ENCODE results near the gene KSR1. TPM values are rescaled to one million over a fixed set of nuclear protein-coding genes. Genes with fewer than 3 reads are reported as not detected.

The KSR1 gene
- total and polyA plus RNA-seq, 2 experiments from 2014 or later, result 7.8 to 53.2 TPM

DNA sequence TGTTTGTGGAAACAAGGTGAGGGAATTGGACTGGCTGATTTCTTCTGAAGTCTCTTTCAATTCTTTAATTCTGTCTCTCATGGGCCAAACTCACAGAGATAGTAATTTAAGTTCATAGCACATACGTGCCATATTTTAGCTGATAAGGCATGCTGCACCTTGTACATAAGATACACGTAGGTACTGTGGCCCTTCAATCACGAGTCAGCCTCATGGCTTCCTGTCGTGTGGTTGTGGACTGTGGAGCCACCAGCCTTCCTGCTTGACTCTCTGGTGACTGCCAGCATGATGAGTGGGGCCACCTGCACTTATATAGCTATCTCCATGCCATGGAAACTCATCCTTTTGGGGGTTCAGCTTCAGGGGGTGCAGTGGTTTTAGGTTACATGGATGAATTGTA is 25.1 kb downstream of the KSR1 start:
- Histone ChIP-seq H3F3A (replicated peaks; ENCODE audit: low read depth) (0 out of 2 replicates have a peak, but pooled peaks cover 5% of the 10 kb centered on the region), H3K27me3 (ENCODE audit: insufficient read depth) (no peaks in the 10 kb centered on the region), H3K4me3 (no peak overlapping the region), H3K36me3 (ENCODE audit: insufficient read depth) (no peaks in the 10 kb centered on the region), H3K4me2 (no peak overlapping the region), H3K27ac (ENCODE audit: low read depth) (no peak overlapping the region), H4K20me1 (replicated peaks; ENCODE audit: insufficient read depth) (peaks cover 3% of the 10 kb centered on the region; the same call in 1 of the 2 replicates), H3K79me2 (replicated peaks; ENCODE audit: insufficient read depth) (peaks cover 94% of the 10 kb centered on the region), H3K4me1 (ENCODE audit: insufficient read depth) (peaks cover 48% of the 10 kb centered on the region), H2AFZ (no peak overlapping the region), H3K9me2 (ENCODE audit: insufficient read depth) (no peaks in the 10 kb centered on the region)
- TF ChIP-seq, protein P1, sequence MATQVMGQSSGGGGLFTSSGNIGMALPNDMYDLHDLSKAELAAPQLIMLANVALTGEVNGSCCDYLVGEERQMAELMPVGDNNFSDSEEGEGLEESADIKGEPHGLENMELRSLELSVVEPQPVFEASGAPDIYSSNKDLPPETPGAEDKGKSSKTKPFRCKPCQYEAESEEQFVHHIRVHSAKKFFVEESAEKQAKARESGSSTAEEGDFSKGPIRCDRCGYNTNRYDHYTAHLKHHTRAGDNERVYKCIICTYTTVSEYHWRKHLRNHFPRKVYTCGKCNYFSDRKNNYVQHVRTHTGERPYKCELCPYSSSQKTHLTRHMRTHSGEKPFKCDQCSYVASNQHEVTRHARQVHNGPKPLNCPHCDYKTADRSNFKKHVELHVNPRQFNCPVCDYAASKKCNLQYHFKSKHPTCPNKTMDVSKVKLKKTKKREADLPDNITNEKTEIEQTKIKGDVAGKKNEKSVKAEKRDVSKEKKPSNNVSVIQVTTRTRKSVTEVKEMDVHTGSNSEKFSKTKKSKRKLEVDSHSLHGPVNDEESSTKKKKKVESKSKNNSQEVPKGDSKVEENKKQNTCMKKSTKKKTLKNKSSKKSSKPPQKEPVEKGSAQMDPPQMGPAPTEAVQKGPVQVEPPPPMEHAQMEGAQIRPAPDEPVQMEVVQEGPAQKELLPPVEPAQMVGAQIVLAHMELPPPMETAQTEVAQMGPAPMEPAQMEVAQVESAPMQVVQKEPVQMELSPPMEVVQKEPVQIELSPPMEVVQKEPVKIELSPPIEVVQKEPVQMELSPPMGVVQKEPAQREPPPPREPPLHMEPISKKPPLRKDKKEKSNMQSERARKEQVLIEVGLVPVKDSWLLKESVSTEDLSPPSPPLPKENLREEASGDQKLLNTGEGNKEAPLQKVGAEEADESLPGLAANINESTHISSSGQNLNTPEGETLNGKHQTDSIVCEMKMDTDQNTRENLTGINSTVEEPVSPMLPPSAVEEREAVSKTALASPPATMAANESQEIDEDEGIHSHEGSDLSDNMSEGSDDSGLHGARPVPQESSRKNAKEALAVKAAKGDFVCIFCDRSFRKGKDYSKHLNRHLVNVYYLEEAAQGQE (IDR thresholded peaks at IDR 0.05; ENCODE audit: unreplicated experiment), result no peak
- TF ChIP-seq, protein P2, sequence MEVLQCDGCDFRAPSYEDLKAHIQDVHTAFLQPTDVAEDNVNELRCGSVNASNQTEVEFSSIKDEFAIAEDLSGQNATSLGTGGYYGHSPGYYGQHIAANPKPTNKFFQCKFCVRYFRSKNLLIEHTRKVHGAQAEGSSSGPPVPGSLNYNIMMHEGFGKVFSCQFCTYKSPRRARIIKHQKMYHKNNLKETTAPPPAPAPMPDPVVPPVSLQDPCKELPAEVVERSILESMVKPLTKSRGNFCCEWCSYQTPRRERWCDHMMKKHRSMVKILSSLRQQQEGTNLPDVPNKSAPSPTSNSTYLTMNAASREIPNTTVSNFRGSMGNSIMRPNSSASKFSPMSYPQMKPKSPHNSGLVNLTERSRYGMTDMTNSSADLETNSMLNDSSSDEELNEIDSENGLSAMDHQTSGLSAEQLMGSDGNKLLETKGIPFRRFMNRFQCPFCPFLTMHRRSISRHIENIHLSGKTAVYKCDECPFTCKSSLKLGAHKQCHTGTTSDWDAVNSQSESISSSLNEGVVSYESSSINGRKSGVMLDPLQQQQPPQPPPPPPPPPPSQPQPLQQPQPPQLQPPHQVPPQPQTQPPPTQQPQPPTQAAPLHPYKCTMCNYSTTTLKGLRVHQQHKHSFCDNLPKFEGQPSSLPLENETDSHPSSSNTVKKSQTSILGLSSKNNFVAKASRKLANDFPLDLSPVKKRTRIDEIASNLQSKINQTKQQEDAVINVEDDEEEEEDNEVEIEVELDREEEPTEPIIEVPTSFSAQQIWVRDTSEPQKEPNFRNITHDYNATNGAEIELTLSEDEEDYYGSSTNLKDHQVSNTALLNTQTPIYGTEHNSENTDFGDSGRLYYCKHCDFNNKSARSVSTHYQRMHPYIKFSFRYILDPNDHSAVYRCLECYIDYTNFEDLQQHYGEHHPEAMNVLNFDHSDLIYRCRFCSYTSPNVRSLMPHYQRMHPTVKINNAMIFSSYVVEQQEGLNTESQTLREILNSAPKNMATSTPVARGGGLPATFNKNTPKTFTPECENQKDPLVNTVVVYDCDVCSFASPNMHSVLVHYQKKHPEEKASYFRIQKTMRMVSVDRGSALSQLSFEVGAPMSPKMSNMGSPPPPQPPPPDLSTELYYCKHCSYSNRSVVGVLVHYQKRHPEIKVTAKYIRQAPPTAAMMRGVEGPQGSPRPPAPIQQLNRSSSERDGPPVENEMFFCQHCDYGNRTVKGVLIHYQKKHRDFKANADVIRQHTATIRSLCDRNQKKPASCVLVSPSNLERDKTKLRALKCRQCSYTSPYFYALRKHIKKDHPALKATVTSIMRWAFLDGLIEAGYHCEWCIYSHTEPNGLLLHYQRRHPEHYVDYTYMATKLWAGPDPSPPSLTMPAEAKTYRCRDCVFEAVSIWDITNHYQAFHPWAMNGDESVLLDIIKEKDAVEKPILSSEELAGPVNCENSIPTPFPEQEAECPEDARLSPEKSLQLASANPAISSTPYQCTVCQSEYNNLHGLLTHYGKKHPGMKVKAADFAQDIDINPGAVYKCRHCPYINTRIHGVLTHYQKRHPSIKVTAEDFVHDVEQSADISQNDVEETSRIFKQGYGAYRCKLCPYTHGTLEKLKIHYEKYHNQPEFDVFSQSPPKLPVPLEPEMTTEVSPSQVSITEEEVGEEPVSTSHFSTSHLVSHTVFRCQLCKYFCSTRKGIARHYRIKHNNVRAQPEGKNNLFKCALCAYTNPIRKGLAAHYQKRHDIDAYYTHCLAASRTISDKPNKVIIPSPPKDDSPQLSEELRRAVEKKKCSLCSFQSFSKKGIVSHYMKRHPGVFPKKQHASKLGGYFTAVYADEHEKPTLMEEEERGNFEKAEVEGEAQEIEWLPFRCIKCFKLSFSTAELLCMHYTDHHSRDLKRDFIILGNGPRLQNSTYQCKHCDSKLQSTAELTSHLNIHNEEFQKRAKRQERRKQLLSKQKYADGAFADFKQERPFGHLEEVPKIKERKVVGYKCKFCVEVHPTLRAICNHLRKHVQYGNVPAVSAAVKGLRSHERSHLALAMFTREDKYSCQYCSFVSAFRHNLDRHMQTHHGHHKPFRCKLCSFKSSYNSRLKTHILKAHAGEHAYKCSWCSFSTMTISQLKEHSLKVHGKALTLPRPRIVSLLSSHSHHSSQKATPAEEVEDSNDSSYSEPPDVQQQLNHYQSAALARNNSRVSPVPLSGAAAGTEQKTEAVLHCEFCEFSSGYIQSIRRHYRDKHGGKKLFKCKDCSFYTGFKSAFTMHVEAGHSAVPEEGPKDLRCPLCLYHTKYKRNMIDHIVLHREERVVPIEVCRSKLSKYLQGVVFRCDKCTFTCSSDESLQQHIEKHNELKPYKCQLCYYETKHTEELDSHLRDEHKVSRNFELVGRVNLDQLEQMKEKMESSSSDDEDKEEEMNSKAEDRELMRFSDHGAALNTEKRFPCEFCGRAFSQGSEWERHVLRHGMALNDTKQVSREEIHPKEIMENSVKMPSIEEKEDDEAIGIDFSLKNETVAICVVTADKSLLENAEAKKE (CRISPR knock-in tag; IDR thresholded peaks at IDR 0.05), result no peak
- TF ChIP-seq, protein P3, sequence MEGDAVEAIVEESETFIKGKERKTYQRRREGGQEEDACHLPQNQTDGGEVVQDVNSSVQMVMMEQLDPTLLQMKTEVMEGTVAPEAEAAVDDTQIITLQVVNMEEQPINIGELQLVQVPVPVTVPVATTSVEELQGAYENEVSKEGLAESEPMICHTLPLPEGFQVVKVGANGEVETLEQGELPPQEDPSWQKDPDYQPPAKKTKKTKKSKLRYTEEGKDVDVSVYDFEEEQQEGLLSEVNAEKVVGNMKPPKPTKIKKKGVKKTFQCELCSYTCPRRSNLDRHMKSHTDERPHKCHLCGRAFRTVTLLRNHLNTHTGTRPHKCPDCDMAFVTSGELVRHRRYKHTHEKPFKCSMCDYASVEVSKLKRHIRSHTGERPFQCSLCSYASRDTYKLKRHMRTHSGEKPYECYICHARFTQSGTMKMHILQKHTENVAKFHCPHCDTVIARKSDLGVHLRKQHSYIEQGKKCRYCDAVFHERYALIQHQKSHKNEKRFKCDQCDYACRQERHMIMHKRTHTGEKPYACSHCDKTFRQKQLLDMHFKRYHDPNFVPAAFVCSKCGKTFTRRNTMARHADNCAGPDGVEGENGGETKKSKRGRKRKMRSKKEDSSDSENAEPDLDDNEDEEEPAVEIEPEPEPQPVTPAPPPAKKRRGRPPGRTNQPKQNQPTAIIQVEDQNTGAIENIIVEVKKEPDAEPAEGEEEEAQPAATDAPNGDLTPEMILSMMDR (conservative IDR thresholded peaks at IDR 0.05; ENCODE audit: low read depth in 2 of 2), result no peak
- TF ChIP-seq ZNF331 (CRISPR knock-in tag; IDR thresholded peaks at IDR 0.05; ENCODE audit: low read depth) (no peak), NANOG (IDR thresholded peaks at IDR 0.05; ENCODE audit: borderline replicate concordance) (no peak), EZH2 (IDR thresholded peaks at IDR 0.05; ENCODE audit: low read depth, unreplicated experiment) (no peak), CREB1 (CRISPR knock-in tag; IDR thresholded peaks at IDR 0.05; ENCODE audit: low read depth) (no peak), POLR2AphosphoS5 (IDR thresholded peaks at IDR 0.05; ENCODE audit: low read depth) (no peak), STAT1 (IDR thresholded peaks at IDR 0.05; ENCODE audit: unreplicated experiment) (no peak), JUNB (IDR thresholded peaks at IDR 0.05; ENCODE audit: unreplicated experiment) (no peak)
- TF ChIP-seq, protein P4, sequence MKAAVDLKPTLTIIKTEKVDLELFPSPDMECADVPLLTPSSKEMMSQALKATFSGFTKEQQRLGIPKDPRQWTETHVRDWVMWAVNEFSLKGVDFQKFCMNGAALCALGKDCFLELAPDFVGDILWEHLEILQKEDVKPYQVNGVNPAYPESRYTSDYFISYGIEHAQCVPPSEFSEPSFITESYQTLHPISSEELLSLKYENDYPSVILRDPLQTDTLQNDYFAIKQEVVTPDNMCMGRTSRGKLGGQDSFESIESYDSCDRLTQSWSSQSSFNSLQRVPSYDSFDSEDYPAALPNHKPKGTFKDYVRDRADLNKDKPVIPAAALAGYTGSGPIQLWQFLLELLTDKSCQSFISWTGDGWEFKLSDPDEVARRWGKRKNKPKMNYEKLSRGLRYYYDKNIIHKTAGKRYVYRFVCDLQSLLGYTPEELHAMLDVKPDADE (IDR thresholded peaks at IDR 0.05), result no peak
- Mint-ChIP-seq H3K27ac (peak overlapping the region; percentile 86), H3K4me3 (no peak overlapping the region), H3K4me1 (peaks cover 56% of the 10 kb centered on the region), H3K36me3 (ENCODE audit: low read depth) (no peaks in the 10 kb centered on the region; the same call in 2 of the 3 replicates), H3K9me3 (no peaks in the 10 kb centered on the region), H3K27me3 (ENCODE audit: insufficient read depth, low read depth, poor library complexity) (peaks cover 3% of the 10 kb centered on the region)
- no peak for DNase-seq (ENCODE audit: low spot score)
- no peak for ATAC-seq
